Mammary epithelial cell (primary cell): Measurements from ENCODE around the gene HEATR5A.

Source experiments
- EZH2 ChIP-seq: IDR thresholded peaks from 2 replicates; pipeline ENCODE4 v1.6.1; 2012; ENCODE audit warnings: low read length, inconsistent platforms, borderline replicate concordance
- TF ChIP-seq, protein P1 (sequence below), 2 donors: IDR thresholded peaks in 1 of 2; conservative IDR thresholded peaks in 1 of 2; 2 replicates each; pipeline ENCODE4 v1.5.1; 2011 to 2012; ENCODE audit warnings: inconsistent platforms in 2 of 2, low read length in 2 of 2, mild to moderate bottlenecking in 2 of 2, control low read depth in 1 of 2, low read depth in 1 of 2; ENCODE audit not compliant: insufficient read depth in 1 of 2; ENCODE audit errors: extremely low read depth in 1 of 2

DNA sequence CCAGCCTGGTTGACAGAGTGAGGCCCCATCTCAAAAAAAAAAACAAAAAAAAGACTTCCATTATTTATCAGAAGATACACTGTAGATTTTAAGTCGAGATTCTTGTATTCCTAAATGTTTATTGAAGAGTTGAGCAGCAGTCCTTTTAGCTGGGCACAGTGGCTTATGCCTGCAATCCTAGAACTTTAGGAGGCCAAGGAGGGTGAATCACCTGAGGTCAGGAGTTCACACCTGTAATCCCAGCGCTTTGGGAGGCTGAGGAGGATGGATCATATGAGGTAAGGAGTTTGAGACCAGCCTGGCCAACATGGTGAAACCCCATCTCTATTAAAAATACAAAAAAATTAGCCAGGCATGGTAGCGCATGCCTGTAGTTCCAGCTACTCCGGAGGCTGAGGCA, 57.6 kb downstream of the HEATR5A start:
- TF ChIP-seq, protein P1, sequence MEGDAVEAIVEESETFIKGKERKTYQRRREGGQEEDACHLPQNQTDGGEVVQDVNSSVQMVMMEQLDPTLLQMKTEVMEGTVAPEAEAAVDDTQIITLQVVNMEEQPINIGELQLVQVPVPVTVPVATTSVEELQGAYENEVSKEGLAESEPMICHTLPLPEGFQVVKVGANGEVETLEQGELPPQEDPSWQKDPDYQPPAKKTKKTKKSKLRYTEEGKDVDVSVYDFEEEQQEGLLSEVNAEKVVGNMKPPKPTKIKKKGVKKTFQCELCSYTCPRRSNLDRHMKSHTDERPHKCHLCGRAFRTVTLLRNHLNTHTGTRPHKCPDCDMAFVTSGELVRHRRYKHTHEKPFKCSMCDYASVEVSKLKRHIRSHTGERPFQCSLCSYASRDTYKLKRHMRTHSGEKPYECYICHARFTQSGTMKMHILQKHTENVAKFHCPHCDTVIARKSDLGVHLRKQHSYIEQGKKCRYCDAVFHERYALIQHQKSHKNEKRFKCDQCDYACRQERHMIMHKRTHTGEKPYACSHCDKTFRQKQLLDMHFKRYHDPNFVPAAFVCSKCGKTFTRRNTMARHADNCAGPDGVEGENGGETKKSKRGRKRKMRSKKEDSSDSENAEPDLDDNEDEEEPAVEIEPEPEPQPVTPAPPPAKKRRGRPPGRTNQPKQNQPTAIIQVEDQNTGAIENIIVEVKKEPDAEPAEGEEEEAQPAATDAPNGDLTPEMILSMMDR (conservative IDR thresholded peaks at IDR 0.05 in 1 of 2, IDR thresholded peaks at IDR 0.05 in 1 of 2; ENCODE audit: extremely low read depth in 1 of 2, insufficient read depth in 1 of 2, low read depth in 1 of 2, low read length in 2 of 2): no peak
- no peak for TF ChIP-seq EZH2
